ENCODE data around the gene MARF1.
"Not testable (repeated sequence)": the region's sequence is repeated elsewhere in the genome, so short reads cannot be mapped to it uniquely, and the experiment has no call there.

MARF1 gene

GRCh38 chr16:15667091-15667742 is 24.3 kb upstream of the MARF1 start:
- TF ChIP-seq CTCF (IDR thresholded peaks at IDR 0.05; ENCODE audit: low read depth, low read length): no peak
- no peak for DNase-seq (ENCODE audit: extremely low read depth, low read depth)

GRCh38 chr16:15665107-15665506 is 22.2 kb upstream of the MARF1 start:
- no peak for DNase-seq (ENCODE audit: extremely low read depth, low read depth)
- no peak for TF ChIP-seq CTCF (IDR thresholded peaks at IDR 0.05; ENCODE audit: low read depth, low read length)

DNA sequence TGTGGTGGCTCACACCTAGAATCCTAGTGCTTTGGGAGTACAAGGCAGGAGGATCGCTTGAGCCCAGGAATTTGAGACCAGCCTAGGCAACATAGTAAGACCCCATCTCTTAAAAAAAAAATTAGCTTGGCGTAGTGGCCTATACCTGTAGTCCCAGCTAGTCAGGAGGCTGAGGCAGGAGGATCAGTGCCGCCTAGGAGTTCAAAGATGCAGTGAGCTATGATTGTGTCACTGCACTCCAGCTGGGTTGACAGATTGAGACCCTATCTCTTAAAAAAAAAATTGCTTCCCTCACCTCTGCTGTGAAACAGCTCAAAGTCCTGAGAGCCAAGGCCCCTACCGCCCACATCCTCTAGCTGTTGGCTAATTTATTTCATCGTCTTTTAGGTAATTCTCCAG is 17.2 kb upstream of the MARF1 start:
- TF ChIP-seq CTCF (IDR thresholded peaks at IDR 0.05; ENCODE audit: low read depth, low read length): no peak
- no peak for DNase-seq (ENCODE audit: extremely low read depth, low read depth)

DNA sequence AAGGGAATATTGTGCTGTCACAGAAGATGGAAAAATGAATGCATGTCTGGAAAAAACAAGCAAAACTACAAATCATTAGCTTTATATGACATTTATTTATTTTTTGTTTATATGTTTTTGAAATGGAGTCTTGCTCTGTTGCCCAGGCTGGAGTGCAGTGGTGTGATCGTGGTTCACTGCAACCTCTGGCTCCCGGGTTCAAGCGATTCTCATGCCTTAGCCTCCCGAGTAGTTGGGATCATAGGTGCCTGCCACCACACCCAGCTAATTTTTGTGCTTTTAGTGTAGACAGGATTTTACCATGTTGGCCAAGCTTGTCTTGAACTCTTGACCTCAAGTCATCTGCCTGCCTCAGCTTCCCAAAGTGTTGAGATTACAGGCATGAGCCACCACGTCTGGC is 15.6 kb upstream of the MARF1 start:
- no peak for DNase-seq (ENCODE audit: extremely low read depth, low read depth)
- TF ChIP-seq CTCF (IDR thresholded peaks at IDR 0.05; ENCODE audit: low read depth, low read length): no peak

DNA sequence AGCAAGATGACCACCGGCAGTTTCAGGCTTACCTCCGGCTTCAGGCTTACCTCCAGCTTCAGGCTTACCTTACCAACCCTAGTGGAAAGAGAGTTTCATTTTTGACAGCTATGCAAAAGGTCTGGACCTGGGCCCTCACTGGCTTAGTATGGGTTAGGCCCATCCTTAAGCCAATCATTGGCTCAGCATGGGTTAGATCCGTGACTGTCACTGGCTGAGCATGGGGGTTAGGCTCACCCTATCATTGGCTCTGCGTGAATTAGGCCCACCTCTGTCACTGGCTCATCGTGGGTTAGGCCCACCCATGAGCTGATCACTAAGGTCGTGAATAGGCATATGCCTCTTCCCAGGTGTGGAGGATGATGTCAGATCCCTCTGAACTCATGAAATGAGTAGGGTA is 15.2 kb upstream of the MARF1 start:
- DNase-seq (ENCODE audit: extremely low read depth, low read depth): no peak
- TF ChIP-seq CTCF (IDR thresholded peaks at IDR 0.05; ENCODE audit: low read depth, low read length): no peak

DNA sequence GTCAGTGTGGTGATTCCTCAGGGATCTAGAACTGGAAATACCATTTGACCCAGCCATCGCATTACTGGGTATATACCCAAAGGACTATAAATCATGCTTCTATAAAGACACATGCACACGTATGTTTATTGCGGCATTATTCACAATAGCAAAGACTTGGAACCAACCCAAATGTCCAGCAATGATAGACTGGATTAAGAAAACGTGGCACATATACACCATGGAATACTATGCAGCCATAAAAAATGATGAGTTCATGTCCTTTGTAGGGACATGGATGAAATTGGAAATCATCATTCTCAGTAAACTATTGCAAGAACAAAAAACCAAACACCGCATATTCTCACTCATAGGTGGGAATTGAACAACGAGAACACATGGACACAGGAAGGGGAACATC is 12.6 kb upstream of the MARF1 start:
- not testable (repeated sequence) for DNase-seq (ENCODE audit: extremely low read depth, low read depth)

DNA sequence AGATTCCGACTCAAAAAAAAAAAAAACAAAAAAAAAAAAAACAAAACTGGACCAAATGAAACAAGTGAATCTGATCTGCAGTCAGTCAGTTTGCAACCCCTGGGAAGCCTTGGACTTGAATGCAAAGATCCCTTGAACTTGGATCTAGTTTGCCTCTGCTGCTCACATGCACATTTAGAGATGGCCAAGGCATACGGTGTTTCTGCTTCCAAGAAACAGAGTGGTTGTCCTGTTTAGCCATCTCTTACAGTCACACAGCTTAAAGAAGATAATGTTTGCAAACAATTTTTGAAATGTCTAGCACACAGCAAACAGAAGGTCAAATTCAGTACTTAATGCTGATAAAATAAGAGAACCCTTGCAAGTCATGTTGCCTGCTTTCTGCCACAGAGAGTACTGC is 11.6 kb upstream of the MARF1 start:
- no peak for DNase-seq (ENCODE audit: extremely low read depth, low read depth)
- no peak for TF ChIP-seq CTCF (IDR thresholded peaks at IDR 0.05; ENCODE audit: low read depth, low read length)

DNA sequence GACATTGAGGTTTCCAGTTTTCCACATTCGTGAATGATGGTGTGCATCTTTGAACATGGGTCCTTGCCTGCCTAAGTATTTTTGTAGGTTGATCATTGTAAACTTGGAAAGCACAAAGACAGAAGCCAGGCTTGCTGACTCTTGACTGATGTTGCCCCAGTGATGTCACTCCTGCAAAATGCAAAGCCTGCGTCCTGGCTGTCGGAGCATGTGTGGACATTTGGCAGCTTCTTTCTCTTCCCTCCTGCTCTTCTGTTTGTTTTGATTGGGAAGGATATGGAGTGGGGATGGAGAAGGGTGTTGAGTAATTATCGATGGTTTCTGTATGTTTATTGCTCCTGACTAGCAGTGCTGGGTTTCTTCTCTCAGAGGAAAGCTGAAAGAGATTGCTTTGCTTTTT is 10.3 kb upstream of the MARF1 start:
- TF ChIP-seq CTCF (IDR thresholded peaks at IDR 0.05; ENCODE audit: low read depth, low read length): no peak
- DNase-seq (ENCODE audit: extremely low read depth, low read depth): peak; percentile 64

Data from AG09319 (cell line).